Lower lobe of right lung (tissue), 2 donors: ENCODE results near the gene NOL9. TPM values are rescaled to one million over a fixed set of nuclear protein-coding genes. Genes with fewer than 3 reads are reported as not detected.
A peak's percentile ranks its signal among the peaks of the same experiment; 100 is the strongest.

Source experiments
- ATAC-seq, 2 donors: fragments of 200-7000 bp; cut with Tn5 transposase; one replicate each; pipeline ENCODE4 v1.9.1; 2020 to 2022; ENCODE audit warnings: mild to moderate bottlenecking in 2 of 2, moderate library complexity in 2 of 2
- DNase-seq: peaks from one replicate; pipeline ENCODE4 v3.0.0-alpha.2; 2020
- H3K27ac ChIP-seq: fragments of 200-600 bp; one replicate; pipeline ENCODE4 v1.8.0; 2022
- H3K27me3 ChIP-seq: fragments of 200-600 bp; one replicate; pipeline ENCODE4 v1.8.0; 2022; ENCODE audit warnings: low read depth
- H3K36me3 ChIP-seq: fragments of 200-600 bp; one replicate; pipeline ENCODE4 v1.8.0; 2022; ENCODE audit warnings: mild to moderate bottlenecking
- H3K4me1 ChIP-seq: fragments of 200-600 bp; one replicate; pipeline ENCODE4 v1.8.0; 2022
- H3K4me3 ChIP-seq: fragments of 200-600 bp; one replicate; pipeline ENCODE4 v1.8.0; 2022; ENCODE audit warnings: mild to moderate bottlenecking
- H3K9me3 ChIP-seq: fragments of 200-600 bp; one replicate; pipeline ENCODE4 v1.8.0; 2022
- intact Hi-C: fragments of 100-400 bp; cut with DNase I; formaldehyde crosslinking; loops from one replicate; pipeline ENCODE4 v1.11.0; 2022
- total RNA-seq: library from RNA; stranded (reverse); fragmentation: NEBNext Ultra II Directional; extraction: Animal tissue kit (Norgen Biotek cat#: 25700); gene quantifications from one replicate; pipeline ENCODE4 v1.2.1, GENCODE V29; 2021
- TF ChIP-seq, protein P1 (sequence below): fragments of 200-600 bp; IDR thresholded peaks from one replicate; pipeline ENCODE4 v1.8.0; 2022; ENCODE audit warnings: antibody characterized with exemption, mild to moderate bottlenecking
- donor health status: DM: no; HTN: yes; CAD: no; lungs with severe emphysema.

The NOL9 gene
- total RNA-seq, 1 donor from 2014 or later, result 19.4 TPM

DNA sequence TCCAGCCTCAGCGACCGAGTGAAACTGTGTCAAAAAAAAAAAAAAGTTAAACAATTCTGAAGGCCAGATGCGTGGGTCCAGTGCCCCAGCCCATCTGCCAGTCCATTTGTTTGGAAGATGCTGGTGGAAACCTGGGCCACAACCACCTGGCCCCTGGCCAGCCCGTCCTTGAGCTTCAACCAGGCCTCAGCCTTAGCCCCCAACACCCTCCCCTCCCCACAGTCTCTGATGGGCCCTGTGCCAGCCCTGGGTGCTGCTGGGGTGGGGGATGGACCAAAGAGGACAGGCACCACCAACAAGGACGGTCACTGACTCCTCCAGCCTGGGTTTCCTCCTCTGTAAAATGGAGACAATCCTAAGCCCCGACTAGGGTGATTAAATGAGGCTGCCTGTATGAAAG, 43.3 kb downstream of the NOL9 start:
- Histone ChIP-seq H3K4me3 (no peak overlapping the region), H3K9me3 (no peaks in the 10 kb centered on the region), H3K4me1 (no peaks in the 10 kb centered on the region), H3K36me3 (no peaks in the 10 kb centered on the region), H3K27ac (no peak overlapping the region), H3K27me3 (no peaks in the 10 kb centered on the region)
- intact Hi-C loops, result no loop called here
- DNase-seq, result no peak
- TF ChIP-seq, protein P1, sequence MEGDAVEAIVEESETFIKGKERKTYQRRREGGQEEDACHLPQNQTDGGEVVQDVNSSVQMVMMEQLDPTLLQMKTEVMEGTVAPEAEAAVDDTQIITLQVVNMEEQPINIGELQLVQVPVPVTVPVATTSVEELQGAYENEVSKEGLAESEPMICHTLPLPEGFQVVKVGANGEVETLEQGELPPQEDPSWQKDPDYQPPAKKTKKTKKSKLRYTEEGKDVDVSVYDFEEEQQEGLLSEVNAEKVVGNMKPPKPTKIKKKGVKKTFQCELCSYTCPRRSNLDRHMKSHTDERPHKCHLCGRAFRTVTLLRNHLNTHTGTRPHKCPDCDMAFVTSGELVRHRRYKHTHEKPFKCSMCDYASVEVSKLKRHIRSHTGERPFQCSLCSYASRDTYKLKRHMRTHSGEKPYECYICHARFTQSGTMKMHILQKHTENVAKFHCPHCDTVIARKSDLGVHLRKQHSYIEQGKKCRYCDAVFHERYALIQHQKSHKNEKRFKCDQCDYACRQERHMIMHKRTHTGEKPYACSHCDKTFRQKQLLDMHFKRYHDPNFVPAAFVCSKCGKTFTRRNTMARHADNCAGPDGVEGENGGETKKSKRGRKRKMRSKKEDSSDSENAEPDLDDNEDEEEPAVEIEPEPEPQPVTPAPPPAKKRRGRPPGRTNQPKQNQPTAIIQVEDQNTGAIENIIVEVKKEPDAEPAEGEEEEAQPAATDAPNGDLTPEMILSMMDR, result no peak
- no peak for ATAC-seq

DNA sequence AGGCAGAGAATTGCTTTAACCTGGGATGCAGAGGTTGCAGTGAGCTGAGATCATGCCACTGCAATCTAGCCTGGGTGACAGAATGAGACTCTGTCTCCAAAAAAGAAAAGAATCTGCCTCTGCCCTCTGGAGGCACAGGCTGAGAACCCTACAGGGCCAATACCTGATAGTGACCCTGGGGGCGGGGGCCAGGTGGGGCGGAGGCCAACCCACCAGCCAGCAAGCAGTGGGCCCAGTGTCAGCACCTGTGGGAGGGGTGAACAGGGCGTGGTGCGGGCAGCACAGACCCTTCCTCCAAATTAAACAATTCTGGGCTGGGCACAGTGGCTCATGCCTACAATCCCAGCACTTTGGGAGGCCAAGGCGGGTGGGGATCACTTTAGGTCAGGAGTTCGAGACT, 43.8 kb downstream of the NOL9 start:
- TF ChIP-seq, protein P1, result no peak
- no peak for DNase-seq
- H3K4me3 ChIP-seq, result no peak overlapping the region
- no peaks in the 10 kb centered on the region for H3K27me3 ChIP-seq
- no peak overlapping the region for H3K27ac ChIP-seq
- ATAC-seq, result no peak
- H3K4me1 ChIP-seq, result no peaks in the 10 kb centered on the region
- H3K9me3 ChIP-seq, result no peaks in the 10 kb centered on the region
- intact Hi-C loops, result no loop called here
- no peaks in the 10 kb centered on the region for H3K36me3 ChIP-seq

DNA sequence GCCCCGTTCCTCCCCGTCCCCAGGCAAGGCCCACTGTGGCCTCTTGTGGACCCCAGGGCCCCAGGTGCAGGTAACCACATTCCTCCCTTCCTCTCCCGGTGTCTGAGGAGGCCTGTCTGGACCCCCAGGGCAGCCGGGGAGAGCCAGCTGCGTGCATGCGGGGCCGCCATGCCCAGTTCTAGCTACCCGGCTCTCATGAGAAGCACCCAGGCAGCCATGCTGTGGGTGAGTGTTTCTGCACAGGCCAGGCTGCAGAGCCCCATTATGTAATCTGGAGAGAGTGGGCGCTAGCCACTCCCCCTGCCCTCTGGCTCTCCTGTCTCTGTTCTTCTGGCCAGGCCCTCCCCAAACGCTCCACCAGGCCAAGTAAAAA, 44.4 kb downstream of the NOL9 start:
- ATAC-seq (peak; percentile 64 to 68), DNase-seq (peak; percentile 71)
- no peaks in the 10 kb centered on the region for H3K4me1 ChIP-seq
- no peaks in the 10 kb centered on the region for H3K9me3 ChIP-seq
- no peaks in the 10 kb centered on the region for H3K36me3 ChIP-seq
- intact Hi-C loops, result no loop called here
- H3K27me3 ChIP-seq, result no peaks in the 10 kb centered on the region
- no peak overlapping the region for H3K4me3 ChIP-seq
- TF ChIP-seq, protein P1, result no peak
- no peak overlapping the region for H3K27ac ChIP-seq

DNA sequence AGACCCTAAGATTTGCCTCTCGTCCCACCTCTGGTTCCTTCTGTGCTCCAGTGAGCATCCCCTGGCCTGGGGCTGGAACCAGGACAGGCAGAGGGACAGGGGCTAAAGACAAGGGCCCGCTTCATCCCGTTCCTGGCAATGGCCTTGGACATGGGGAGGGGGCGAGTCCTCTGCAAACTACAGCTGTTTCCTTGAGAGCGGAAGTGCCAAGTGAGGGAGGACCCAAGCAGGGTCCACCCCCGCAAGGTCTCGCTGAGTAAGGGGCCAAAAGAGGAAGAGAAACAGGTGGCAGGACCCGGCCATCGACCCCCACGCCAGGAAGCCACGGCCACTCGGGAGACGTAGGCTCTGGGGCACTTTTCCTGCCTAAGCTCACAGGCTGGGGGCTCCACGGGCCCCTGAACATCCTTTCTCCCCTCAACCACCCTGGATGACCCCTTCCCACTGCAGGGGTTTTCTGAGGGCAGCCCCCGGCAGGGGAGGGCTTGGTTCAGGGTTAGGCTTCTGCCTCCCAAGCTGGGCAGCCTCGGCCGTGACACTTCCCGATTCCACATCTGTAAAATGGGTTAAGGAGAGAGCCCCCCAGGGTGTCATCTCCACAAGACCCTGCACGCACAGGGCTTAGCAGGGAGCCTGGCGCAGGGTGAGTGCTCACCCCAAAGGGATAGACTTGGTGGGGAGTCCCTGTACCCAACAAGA, 44.9 kb downstream of the NOL9 start:
- ATAC-seq, result no peak
- Histone ChIP-seq H3K27me3 (no peaks in the 10 kb centered on the region), H3K4me1 (no peaks in the 10 kb centered on the region), H3K9me3 (no peaks in the 10 kb centered on the region), H3K27ac (no peak overlapping the region), H3K4me3 (no peak overlapping the region), H3K36me3 (no peaks in the 10 kb centered on the region)
- TF ChIP-seq, protein P1, result no peak
- intact Hi-C loops, result no loop called here
- DNase-seq, result no peak

DNA sequence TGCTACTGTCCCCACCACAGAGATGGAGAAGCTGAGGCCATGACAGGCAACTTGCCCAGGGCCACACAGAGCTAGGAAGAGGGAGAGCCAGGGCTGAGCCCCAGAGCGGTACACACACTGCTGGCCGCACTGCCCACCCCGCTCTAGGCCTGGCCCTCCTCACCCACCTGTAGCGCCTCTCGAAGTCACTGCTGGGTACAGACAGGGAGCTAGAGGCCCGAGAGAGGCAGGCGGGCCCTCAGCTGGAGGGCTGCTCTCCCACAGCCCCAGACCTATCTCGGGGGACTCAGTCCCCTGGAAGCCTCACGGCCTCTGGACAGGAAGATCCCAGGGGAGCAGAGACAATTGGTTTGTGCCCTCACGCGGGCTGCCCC, 45.5 kb downstream of the NOL9 start:
- intact Hi-C loops, result no loop called here
- Histone ChIP-seq H3K9me3 (no peaks in the 10 kb centered on the region), H3K27ac (no peak overlapping the region), H3K27me3 (no peaks in the 10 kb centered on the region), H3K4me1 (no peaks in the 10 kb centered on the region), H3K4me3 (no peak overlapping the region), H3K36me3 (no peaks in the 10 kb centered on the region)
- TF ChIP-seq, protein P1, result no peak
- no peak for ATAC-seq
- no peak for DNase-seq
